K562 (cell line): ENCODE measurements around the gene LUM.

Experiments
- CTCF ChIP-seq, 3 experiments: IDR thresholded peaks in 2 of 3; conservative IDR thresholded peaks in 1 of 3; 2 replicates each; pipeline ENCODE4 v1.5.1; 2011 to 2012; ENCODE audit warnings: low read length in 3 of 3, mild to moderate bottlenecking in 3 of 3, control low read depth in 2 of 3, improper control_type of control experiment in 1 of 3, inconsistent platforms in 1 of 3, low read depth in 1 of 3, mixed read lengths in 1 of 3, moderate library complexity in 1 of 3; ENCODE audit not compliant: insufficient read depth in 2 of 3
- E2F3 ChIP-seq: fragments of 250-450 bp; sonication (Bioruptor Pico); IDR thresholded peaks from 2 replicates; pipeline ENCODE4 v1.4.0; 2020; ENCODE audit warnings: mild to moderate bottlenecking
- EP300 ChIP-seq: IDR thresholded peaks from 2 replicates; pipeline ENCODE4 v1.6.1; 2012; ENCODE audit warnings: low read length, improper control_type of control experiment
- GABPA ChIP-seq: fragments of 200-800 bp; sonication (Bioruptor generic); conservative IDR thresholded peaks from 2 replicates; pipeline ENCODE4 v1.6.1; 2016; ENCODE audit warnings: low read depth, missing genetic modification characterization, missing compliant biosample characterization
- HCFC1 ChIP-seq: IDR thresholded peaks from 2 replicates; pipeline ENCODE4 v1.6.1; 2012; ENCODE audit warnings: low read depth, low read length, improper control_type of control experiment
- IFI16 ChIP-seq: fragments of 250-450 bp; sonication (Bioruptor Pico); IDR thresholded peaks from 2 replicates; pipeline ENCODE4 v2.1.2; 2022; ENCODE audit warnings: mild to moderate bottlenecking, inconsistent platforms
- NBN ChIP-seq: fragments of 450-650 bp; IDR thresholded peaks from 2 replicates; pipeline ENCODE4 v1.6.1; 2016; ENCODE audit warnings: low read depth, mild to moderate bottlenecking
- NCOA1 ChIP-seq: fragments of 450-650 bp; IDR thresholded peaks from 2 replicates; pipeline ENCODE4 v1.6.1; 2016; ENCODE audit warnings: low read depth
- POLR2A ChIP-seq: fragments of 450-650 bp; conservative IDR thresholded peaks from 2 replicates; pipeline ENCODE4 v1.6.1; 2016
- PREB ChIP-seq: sonication (generic); formaldehyde crosslinking; IDR thresholded peaks from 2 replicates; pipeline ENCODE4 v1.8.1; 2023; ENCODE audit warnings: mild to moderate bottlenecking, missing genetic modification reagents
- RFX5 ChIP-seq: IDR thresholded peaks from 2 replicates; pipeline ENCODE4 v1.6.1; 2011; ENCODE audit warnings: low read depth, mild to moderate bottlenecking, improper control_type of control experiment, low read length
- SIX5 ChIP-seq, 2 experiments: IDR thresholded peaks; 2 replicates each; pipeline ENCODE4 v1.6.1; 2011; ENCODE audit warnings: low read length in 2 of 2, borderline replicate concordance in 1 of 2, low read depth in 1 of 2, mild to moderate bottlenecking in 1 of 2, moderate library complexity in 1 of 2; ENCODE audit not compliant: insufficient read depth in 1 of 2
- USF2 ChIP-seq: sonication (generic); formaldehyde crosslinking; IDR thresholded peaks from 2 replicates; pipeline ENCODE4 v1.5.0; 2020; ENCODE audit warnings: missing genetic modification reagents
- ZBTB26 ChIP-seq: fragments of 450-650 bp; formaldehyde crosslinking; IDR thresholded peaks from 2 replicates; pipeline ENCODE4 v1.4.0; 2022; ENCODE audit warnings: missing genetic modification characterization

GRCh38 chr12:91053951-91054715, 57.2 kb downstream of the LUM start:
- TF ChIP-seq GABPA (tag), result no peak
- no peak for TF ChIP-seq POLR2A
- no peak for TF ChIP-seq ZBTB26 (CRISPR knock-in tag)
- TF ChIP-seq RFX5, result no peak
- no peak for TF ChIP-seq SIX5 (IDR thresholded peaks at IDR 0.05; ENCODE audit: borderline replicate concordance in 1 of 2, insufficient read depth in 1 of 2, low read depth in 1 of 2, low read length in 2 of 2)
- no peak for TF ChIP-seq NBN
- no peak for TF ChIP-seq USF2 (CRISPR knock-in tag)
- TF ChIP-seq NCOA1, result no peak
- no peak for TF ChIP-seq EP300
- no peak for TF ChIP-seq CTCF (IDR thresholded peaks at IDR 0.05 in 2 of 3, conservative IDR thresholded peaks at IDR 0.05 in 1 of 3; ENCODE audit: insufficient read depth in 2 of 3, low read depth in 1 of 3, low read length in 3 of 3)
- TF ChIP-seq PREB (CRISPR knock-in tag), result no peak
- TF ChIP-seq HCFC1, result no peak
- TF ChIP-seq E2F3 (CRISPR knock-in tag), result no peak
- TF ChIP-seq IFI16 (CRISPR knock-in tag), result no peak
